ENCODE measurements around the gene FIP1L1.

DNA sequence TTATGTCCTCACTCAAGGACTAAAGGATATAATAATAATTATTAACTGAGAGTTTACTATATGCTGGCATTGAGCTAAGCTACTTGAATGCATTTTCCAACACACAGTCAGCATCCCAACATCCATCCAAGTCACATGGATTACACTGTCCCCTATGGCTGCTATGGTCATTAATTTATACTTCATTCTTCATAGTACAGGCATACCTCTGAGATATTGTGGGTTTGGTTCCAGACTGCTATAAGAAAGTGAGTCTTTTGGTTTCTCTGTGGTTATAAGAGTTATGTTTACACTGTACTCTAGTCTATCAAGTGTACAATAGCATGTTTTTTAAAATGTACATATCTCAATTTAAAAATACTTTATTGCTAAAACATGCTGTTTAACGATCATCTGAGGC lies 124.7 kb downstream of the FIP1L1 start:
- TF ChIP-seq, protein P1, sequence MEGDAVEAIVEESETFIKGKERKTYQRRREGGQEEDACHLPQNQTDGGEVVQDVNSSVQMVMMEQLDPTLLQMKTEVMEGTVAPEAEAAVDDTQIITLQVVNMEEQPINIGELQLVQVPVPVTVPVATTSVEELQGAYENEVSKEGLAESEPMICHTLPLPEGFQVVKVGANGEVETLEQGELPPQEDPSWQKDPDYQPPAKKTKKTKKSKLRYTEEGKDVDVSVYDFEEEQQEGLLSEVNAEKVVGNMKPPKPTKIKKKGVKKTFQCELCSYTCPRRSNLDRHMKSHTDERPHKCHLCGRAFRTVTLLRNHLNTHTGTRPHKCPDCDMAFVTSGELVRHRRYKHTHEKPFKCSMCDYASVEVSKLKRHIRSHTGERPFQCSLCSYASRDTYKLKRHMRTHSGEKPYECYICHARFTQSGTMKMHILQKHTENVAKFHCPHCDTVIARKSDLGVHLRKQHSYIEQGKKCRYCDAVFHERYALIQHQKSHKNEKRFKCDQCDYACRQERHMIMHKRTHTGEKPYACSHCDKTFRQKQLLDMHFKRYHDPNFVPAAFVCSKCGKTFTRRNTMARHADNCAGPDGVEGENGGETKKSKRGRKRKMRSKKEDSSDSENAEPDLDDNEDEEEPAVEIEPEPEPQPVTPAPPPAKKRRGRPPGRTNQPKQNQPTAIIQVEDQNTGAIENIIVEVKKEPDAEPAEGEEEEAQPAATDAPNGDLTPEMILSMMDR (IDR thresholded peaks at IDR 0.05): no peak
- no peak for TF ChIP-seq EZH2 (IDR thresholded peaks at IDR 0.05; ENCODE audit: borderline replicate concordance, insufficient read depth, low read depth, low read length, poor library complexity, severe bottlenecking)

Measured in B cell (primary cell).